Stimulated activated CD4-positive, alpha-beta T cell treated with anti-CD3 and anti-CD28 coated beads, Interleukin-12 subunit alpha, Interleukin-12 subunit beta, amount 100 ng/mL, for 24 hours (primary cell): Measurements from ENCODE around the gene TRABD2A.

ENCODE experiments used
- DNase-seq, 2 experiments: peaks; one replicate each; pipeline ENCODE4 v3.0.0-alpha.2; 2020; ENCODE audit warnings: low read depth in 2 of 2

The TRABD2A gene

DNA sequence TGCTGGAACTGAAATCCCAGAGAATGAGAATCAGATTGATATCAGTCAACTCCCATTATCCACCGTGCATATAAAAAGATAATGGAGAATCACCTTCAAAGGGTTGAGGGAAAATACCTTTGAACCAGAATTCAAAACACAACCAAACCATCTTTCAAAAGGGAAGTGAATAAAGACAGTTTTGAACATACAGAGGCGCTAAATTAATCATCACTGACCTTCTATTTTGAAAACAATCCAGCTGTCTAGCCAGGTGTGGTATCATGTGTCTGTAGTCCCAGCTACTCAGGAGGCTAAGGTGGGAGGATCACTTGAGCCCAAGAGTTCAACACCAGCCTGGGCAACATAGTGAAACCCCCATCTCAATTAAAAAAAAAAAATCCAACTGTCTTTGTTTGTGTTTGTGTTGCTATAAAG, 63.6 kb downstream of the TRABD2A start:
- no peak for DNase-seq

DNA sequence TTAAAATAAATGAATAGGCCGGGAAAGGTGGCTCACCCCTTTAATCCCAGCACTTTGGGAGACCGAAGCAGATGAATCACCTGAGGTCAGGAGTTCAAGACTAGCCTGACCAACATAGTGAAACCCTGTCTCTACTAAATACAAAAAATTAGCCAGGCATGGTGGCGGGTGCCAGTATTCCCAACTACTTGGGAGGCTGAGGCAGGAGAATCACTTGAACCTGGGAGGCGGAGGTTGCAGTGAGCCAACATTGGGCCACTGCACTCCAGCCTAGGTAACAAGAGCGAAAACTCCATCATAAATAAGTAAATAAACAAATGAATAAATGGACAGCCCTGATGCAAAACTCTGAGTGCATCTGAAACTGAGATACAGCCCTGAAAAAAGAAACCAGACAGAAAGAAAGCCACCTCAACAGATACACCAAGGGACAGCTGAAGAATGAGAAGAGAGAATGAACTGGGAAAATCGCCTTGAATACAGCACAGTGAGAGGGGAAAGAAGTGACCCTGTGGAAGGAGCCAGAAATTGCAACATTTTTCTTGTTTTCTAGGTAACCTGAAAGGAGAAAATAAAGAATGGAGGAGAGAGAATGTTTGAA, 64.4 kb downstream of the TRABD2A start:
- no peak for DNase-seq

DNA sequence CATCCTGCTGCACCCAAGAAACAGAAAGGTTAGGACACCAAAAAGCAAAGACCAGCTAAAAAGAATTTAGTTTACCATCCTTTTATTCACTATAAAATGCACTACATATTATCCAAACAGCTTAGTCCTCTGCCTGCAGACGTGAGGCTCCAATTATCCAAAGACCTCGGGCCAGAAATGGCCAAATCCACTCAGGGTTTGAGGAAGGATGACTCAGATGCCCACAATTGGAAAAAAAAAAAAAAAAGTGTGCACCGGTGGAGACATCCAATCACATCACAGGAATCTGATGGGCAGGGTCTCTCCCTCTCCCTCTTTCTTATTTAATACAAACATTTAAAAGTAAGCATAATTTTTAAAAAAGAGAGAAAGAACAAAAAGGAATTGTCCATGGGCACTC, 65.7 kb downstream of the TRABD2A start:
- no peak for DNase-seq

- no peak for DNase-seq
These were observed 68.9 kb downstream of the TRABD2A start for GRCh38 chr2:84811839-84812431.

DNA sequence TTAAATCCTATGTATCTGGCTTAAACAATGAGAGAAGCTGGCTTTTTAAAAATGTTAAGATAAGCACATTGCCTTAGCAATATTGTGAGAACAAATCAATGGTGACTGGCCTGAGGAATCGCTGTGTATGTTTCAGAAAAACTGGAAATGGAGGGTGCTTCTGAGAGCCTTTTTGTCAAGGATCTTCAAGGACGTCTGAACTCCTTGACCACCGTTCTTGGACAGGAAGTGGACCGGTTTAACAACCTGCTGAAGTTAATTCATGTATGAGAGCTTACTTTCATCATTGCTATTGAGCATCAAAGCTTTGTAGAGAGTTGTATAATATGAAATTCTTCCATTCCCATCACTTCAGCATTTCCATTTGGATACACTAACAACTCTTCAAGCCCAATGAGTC, 72.6 kb downstream of the TRABD2A start:
- DNase-seq = no peak

DNA sequence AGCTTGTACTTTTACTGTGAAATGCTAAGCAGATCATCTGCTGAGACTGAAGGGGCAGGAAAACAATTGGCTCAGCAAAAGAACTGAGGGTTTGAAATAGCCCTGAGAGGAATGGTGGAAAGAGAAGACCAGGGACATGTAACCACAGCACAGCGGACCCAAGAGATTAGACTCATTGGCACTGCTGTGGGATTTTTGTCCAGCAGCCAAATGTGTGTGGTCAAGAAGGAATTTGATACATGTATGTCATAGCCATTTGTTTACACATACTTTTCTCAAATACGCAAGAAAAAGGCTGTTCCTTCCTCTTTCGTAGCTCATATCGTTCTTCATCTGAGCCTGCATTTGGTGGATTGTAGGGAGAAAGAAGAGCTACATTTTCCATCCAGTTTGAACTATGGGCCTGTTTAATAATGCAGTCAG, 73.8 kb downstream of the TRABD2A start:
- no peak for DNase-seq

DNA sequence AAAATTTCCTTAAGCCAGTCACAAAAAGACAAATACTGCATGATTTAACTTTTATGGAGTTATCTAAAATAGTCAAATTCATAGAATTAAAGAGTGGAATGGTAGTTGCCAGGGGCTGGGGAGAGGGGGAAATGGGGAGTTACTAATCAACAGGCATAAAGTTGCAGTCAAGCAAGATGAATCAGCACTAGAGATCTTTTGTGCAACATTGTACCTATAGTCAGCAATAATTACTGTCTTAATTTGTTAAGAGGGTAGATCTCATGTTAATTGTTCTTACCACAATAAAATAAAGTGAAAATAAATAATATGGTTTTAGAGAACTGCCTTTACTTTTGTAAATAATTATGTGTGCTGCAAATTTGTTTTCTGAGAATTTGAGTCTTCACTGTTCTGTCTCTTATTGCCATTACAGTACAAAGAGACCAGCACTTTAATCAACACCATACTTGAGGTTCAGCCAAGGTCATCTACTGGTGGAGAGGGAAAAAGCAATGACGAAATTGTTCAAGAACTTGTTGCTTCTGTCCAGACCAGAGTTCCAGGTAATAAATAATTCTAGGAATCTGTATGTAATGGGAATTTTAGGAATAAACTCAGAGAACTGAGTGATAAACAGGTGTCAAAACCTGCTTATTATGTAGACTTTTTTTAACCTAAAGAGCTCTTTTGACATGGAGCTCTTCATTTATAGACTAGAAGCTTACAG, 75.5 kb downstream of the TRABD2A start:
- no peak for DNase-seq

- DNase-seq = no peak
These were observed 79.1 kb downstream of the TRABD2A start for GRCh38 chr2:84801811-84802210.

- no peak for DNase-seq
These were observed 80.6 kb downstream of the TRABD2A start for GRCh38 chr2:84800194-84800805.

GRCh38 chr2:84799772-84800171, 81.1 kb downstream of the TRABD2A start:
- DNase-seq = no peak

DNA sequence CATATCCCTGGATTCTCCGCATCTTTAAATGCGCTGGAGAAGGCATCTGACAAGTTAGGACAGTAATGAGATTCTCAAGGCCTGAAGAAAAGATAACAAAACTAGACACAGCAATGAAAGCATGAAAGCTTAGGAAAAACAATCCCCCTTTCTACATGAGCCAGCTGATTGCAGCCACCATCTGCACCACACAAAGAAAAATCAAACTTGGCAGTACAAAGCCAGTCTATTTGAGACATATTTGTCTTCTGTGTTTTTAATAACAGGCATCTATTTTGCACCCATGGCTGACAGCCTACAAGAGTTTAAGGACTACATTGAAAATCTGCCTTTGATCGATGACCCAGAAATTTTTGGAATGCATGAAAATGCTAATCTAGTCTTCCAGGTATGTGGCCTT, 83.6 kb downstream of the TRABD2A start:
- no peak for DNase-seq

DNA sequence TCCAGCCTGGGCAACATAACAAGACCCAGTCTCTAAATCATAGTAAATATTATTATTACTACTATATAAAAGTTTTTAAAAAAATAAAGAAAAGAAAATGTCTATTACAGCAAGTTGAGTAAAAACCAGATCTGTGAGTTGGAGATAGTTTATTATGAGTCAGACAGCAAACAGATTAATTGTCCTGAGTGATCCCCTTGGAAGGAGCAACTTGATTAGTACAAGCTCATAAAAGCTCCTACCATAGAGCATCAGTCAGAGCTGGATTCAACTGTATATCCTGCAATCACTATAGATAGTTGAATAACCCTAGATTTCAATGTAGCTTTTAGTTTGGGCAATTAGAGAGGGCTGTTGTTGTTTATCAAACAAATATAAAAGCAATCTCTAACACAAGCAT, 84.1 kb downstream of the TRABD2A start:
- DNase-seq = no peak

DNA sequence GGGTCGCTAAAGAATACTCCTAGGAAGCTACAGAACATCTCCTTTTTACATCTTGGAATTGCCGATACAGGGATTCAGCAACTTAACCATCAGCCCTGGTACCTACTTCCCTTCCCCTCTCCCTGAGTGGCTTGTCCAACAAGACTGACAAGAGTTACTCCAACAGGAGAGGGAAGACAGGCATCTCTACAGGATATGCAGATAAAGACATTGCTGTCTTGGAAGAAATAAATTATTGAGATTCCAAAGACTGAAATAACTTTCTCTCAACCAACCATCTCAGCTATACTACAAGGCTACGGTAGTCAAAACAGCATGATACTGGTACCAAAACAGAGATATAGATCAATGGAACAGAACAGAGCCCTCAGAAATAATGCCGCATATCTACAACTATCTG, 87.2 kb downstream of the TRABD2A start:
- no peak for DNase-seq

DNA sequence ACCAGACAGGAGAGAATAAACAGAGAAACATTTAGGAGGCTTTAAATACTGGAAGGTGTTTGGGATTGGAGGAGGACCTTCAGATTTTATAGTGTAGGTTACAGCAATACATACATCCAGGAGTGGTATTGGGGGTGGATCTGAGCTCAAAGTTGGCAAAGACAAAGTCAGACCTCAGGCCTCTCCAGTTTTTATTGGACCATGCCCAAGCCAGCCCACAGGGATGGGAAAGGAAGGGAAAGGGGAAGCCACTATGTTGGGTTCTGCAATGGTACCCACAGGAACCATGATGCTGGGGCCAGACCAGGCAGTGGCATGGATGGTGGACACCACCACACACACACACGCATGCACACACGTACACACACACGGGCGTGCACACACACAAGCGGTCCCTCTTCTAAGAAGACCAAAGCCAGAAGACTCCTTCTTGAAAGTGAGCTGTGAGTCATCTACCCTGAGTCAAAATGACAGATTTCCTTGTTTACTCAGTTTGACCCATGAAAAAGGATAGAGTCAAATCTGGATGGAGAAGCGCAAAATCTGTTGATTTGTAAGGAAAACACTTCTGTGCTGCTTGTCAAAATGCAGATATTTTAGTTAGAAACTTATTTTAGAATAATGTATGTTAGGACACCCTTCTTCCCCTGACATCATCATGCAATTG, 87.9 kb downstream of the TRABD2A start:
- no peak for DNase-seq

DNA sequence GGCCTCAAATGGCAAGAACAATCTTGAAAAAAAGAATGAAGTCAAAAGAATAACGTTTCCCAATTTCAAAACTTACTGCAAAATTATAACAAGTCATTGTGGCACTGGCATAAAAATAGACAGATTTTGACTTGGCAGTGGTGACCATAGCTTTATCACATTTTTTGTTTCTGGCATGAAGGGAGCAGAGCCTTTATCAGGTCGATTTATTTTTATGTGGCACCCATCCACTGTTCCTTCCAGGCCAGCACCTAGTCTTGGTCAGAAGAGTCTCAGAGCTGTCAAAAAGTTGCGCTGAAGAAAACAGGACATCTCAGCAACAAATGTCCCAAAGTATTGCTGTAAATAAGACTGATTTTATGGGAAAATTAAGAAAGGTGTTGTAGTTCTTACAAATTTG, 92.4 kb downstream of the TRABD2A start:
- DNase-seq = no peak

- no peak for DNase-seq
These were observed 92.9 kb downstream of the TRABD2A start for GRCh38 chr2:84788027-84788426.

DNA sequence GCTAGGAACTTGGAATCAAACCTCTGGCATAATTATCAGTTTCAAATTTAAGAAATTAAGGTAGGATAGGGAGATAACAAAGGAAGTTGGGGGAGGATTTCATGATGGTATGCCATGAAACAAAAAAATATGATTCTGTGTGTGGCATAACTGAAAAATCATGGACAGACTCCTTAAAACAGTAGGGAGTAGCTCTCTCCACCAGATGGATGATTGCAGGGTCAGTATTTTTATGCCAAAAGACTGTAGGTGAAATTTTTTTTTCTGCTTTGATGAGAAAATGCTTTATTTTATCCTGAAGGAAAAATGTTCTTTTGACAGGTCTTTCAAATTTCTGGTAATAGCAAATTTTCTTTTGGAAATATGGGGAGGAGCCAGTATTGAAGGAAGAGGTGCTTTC, 94.3 kb downstream of the TRABD2A start:
- no peak for DNase-seq

- no peak for DNase-seq
These were observed 94.9 kb downstream of the TRABD2A start for GRCh38 chr2:84785950-84786349.

- no peak for DNase-seq
These were observed 98.0 kb downstream of the TRABD2A start for GRCh38 chr2:84782717-84783442.

GRCh38 chr2:84781942-84782716, 98.8 kb downstream of the TRABD2A start:
- peak; percentile 29 to 41 for DNase-seq

- DNase-seq = no peak
These were observed 101.1 kb downstream of the TRABD2A start for GRCh38 chr2:84779781-84780180.
